ENCODE measurements around the gene TCAIM. TPM values are rescaled to one million over a fixed set of nuclear protein-coding genes. Genes with fewer than 3 reads are reported as not detected.

TCAIM gene
- total and polyA plus RNA-seq, 2 donors (not counting 3 experiments of a cell fraction or from before 2014, with no cell fraction given) = 9.2 to 18.2 TPM

DNA sequence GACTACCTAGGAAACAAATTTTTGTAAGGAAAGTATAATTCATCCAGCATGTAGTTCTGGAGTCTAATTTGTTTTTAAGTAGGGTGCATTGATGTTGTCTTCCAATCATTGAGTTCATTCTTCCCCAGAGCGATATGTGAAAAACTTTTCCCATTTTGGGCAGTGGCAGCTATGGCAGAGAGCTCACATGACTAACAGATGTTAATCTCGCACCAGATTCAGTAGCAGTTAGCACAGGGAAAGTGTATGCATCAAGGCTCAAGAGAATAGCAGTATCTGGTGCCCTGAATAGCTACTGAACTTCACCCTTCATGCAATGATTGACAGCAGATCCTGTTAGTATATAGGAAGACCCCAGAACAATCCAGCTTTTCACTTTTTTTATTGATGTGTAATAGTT is 46.3 kb upstream of the TCAIM start:
- intact Hi-C loops (cut with micrococcal nuclease) (no loop called here), dilution Hi-C loops (cut with MboI; ENCODE audit: extremely low pct_ligation_motif_present, low sequenced_read_pairs) (no loop called here)
- Histone ChIP-seq H3K4me2 (ENCODE audit: insufficient read depth, low read length) (no peak overlapping the region), H3K9me3 (replicated peaks; ENCODE audit: control insufficient read depth, insufficient read depth, low read length) (no peaks in the 10 kb centered on the region), H4K20me1 (replicated peaks; ENCODE audit: control insufficient read depth, extremely low read depth, insufficient read depth, low read length) (no peaks in the 10 kb centered on the region), H3K79me2 (ENCODE audit: control insufficient read depth, insufficient read depth, low read length) (no peaks in the 10 kb centered on the region), H3K4me3 (replicated peaks in 1 of 3; ENCODE audit: insufficient read depth in 1 of 3, low read depth in 1 of 3, low read length in 3 of 3) (no peak overlapping the region), H3K9me1 (replicated peaks; ENCODE audit: control insufficient read depth, extremely low read depth, insufficient read depth, low read length) (no peaks in the 10 kb centered on the region), H2AFZ (ENCODE audit: low read depth, low read length) (no peak overlapping the region), H3K9ac (replicated peaks; ENCODE audit: extremely low read depth, insufficient read depth, low read length) (no peak overlapping the region), H3K27ac (ENCODE audit: insufficient read depth, low read depth, low read length) (no peak overlapping the region), H3K36me3 (ENCODE audit: control insufficient read depth in 2 of 2, extremely low read depth in 1 of 2, insufficient read depth in 2 of 2, low read length in 2 of 2) (no peaks in the 10 kb centered on the region), H3K27me3 (ENCODE audit: control insufficient read depth in 2 of 2, insufficient read depth in 2 of 2, low read length in 2 of 2) (peaks cover 1 to 4% of the 10 kb centered on the region in 2 experiments), H3K4me1 (ENCODE audit: control insufficient read depth, extremely low read depth, insufficient read depth, low read length) (no peaks in the 10 kb centered on the region)
- FAIRE-seq = no peak
- BruUV-seq (replicated peaks) = no TSS peak
- TF ChIP-seq EZH2 (IDR thresholded peaks at IDR 0.05; ENCODE audit: borderline replicate concordance, low read depth, low read length, severe bottlenecking) = no peak
- TF ChIP-seq, protein P1, sequence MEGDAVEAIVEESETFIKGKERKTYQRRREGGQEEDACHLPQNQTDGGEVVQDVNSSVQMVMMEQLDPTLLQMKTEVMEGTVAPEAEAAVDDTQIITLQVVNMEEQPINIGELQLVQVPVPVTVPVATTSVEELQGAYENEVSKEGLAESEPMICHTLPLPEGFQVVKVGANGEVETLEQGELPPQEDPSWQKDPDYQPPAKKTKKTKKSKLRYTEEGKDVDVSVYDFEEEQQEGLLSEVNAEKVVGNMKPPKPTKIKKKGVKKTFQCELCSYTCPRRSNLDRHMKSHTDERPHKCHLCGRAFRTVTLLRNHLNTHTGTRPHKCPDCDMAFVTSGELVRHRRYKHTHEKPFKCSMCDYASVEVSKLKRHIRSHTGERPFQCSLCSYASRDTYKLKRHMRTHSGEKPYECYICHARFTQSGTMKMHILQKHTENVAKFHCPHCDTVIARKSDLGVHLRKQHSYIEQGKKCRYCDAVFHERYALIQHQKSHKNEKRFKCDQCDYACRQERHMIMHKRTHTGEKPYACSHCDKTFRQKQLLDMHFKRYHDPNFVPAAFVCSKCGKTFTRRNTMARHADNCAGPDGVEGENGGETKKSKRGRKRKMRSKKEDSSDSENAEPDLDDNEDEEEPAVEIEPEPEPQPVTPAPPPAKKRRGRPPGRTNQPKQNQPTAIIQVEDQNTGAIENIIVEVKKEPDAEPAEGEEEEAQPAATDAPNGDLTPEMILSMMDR (IDR thresholded peaks at IDR 0.05; ENCODE audit: extremely low read depth in 1 of 2, insufficient read depth in 1 of 2, low read depth in 1 of 2, low read length in 2 of 2) = no peak
- TF ChIP-seq MYC (IDR thresholded peaks at IDR 0.05; ENCODE audit: low read depth, low read length) = no peak
- no peak for TF ChIP-seq MAX (IDR thresholded peaks at IDR 0.05; ENCODE audit: insufficient read depth, insufficient read length)
- TF ChIP-seq FOS (IDR thresholded peaks at IDR 0.05; ENCODE audit: borderline replicate concordance, insufficient read depth, low read length) = no peak
- TF ChIP-seq GATA2 (IDR thresholded peaks at IDR 0.05; ENCODE audit: insufficient read depth, insufficient read length, low read depth, low read length) = no peak
- TF ChIP-seq POLR2A (IDR thresholded peaks at IDR 0.05; ENCODE audit: low read depth, low read length) = no peak
- no peak for TF ChIP-seq JUN (IDR thresholded peaks at IDR 0.05; ENCODE audit: borderline replicate concordance, insufficient read depth, insufficient read length, low read depth)
- no peak for TF ChIP-seq POLR2AphosphoS5 (IDR thresholded peaks at IDR 0.05; ENCODE audit: insufficient read depth, low read depth, low read length)
- ChIA-PET CTCF (interaction anchor here (0.7 to 1.8 kb wide), 2 partner anchors 9 to 10 kb away, joined by 3 to 7 read pairs; no protein-coding TSS in a partner anchor), POLR2A (no interaction called here)
- DNase-seq (ENCODE audit: low read depth, low spot score) = no peak
